ENCODE data around the gene HPSE2.
"Not testable (repeated sequence)": the region's sequence is repeated elsewhere in the genome, so short reads cannot be mapped to it uniquely, and the experiment has no call there.

Gene HPSE2

DNA sequence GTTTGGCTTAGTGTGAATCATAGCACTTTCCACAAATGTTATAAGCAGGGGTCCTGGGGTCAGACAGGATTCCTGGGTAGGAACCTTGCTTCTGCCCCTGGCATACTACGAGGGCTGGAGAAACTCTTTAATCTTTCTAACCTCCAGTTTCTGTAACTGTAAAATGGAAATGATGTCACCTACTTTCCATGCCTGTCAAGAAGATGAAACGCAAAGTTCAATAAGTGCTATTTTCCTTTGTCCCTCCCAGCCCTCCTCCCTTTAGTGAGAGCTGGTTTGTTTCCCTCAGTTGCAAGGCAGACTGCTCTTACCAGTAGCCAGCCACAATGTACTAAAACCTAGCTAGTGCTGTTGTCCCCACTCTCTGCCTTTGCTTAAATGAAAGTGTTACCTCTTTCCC is 671.8 kb downstream of the HPSE2 start:
- DNase-seq (ENCODE audit: low read depth) = no peak

DNA sequence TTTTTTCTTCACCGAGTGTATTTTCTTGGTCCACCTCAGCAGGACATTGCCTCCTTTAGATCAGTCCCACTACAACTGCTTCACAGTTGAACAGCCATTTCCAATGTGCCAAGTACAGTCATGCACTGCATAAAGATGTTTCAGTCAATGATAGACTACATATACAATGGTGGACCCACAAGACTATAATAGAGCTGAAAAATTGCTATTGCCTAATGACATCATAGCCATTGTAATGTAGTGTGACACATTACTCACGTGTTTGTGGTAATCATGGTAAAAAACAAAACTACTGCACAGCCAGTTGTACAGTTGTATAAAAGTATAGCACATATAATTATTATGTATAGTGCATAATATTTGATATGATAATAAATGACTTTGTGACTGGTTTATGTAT is 675.1 kb downstream of the HPSE2 start:
- no peak for DNase-seq (ENCODE audit: low read depth)

DNA sequence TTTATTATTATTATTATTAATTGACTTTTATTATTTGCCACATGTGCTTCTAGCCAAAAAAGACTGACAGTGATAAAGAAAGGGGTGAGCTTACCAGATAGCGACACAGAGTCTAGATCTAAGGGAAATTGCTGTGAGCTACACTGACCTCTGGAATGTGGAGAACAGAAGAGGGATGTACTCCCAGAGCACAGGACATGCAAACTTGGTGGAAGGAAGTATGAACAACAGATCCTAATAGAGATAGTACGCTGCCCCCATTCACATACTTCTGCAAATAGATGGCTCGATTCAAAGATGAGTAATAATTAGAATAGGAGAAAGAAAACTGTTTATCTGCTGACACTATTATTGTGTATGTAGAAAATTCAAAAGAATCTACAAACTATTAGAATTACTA is 679.6 kb downstream of the HPSE2 start:
- DNase-seq (ENCODE audit: low read depth) = no peak

DNA sequence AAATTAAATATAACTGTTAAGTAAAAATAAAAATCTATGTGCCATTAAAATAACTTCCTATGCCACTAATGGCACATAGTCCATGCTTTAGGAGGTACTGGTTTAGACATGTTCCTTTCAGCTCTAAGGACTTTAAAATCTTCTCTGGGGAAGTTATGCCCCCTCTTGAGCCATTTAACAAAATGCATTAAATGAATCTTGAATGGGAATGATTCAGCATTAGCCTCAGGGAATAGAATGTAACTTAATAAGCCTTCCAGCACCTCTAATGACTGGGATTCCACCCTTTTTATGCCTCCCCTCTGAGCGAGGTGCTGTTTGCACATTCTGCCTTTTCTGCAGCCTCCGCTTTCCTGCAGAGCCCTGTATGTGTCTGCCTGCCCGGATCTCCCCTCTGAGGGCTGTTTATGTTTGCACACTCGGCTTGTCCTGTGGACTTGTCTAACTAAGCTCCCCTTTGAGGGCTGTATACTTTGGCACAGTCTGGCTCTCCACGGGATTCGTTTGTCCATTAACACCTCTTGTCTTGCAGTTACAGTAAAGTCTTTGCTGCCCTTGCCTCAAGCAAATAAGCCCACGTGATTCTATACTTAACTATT is 680.5 kb downstream of the HPSE2 start:
- DNase-seq (ENCODE audit: low read depth) = no peak

DNA sequence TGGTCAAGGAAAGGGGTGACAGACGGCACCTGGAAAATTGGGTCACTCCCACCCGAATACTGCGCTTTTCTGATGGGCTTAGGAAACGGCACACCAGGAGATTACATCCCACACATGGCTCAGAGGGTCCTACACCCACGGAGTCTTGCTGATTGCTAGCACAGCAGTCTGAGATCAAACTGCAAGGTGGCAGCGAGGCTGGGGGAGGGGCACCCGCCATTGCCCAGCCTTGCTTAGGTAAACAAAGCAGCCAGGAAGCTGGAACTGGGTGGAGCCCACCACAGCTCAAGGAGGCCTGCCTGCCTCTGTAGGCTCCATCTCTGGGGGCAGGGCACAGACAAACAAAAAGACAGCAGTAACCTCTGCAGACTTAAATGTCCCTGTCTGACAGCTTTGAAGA is 694.1 kb downstream of the HPSE2 start:
- DNase-seq (ENCODE audit: low read depth) = not testable (repeated sequence)

DNA sequence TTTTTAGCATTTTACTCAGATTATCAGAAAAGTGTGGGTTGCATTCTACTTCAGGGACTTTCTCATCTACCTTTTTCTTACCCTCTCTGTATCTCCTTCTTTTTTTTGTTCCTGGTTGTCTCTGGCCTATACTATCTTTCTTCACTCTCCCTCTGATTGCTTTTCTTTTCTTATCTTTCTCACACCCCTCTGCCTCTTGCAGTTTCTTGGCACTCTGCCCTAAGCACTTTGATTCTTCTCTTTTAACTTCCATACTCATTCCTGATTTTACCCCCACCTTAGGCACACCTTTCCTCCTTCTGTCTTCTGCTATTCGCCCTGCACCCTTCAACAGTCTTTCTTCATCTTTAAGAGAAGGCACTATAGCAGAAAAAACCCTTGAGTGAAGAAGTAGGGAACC is 696.1 kb downstream of the HPSE2 start:
- DNase-seq (ENCODE audit: low read depth) = no peak

DNA sequence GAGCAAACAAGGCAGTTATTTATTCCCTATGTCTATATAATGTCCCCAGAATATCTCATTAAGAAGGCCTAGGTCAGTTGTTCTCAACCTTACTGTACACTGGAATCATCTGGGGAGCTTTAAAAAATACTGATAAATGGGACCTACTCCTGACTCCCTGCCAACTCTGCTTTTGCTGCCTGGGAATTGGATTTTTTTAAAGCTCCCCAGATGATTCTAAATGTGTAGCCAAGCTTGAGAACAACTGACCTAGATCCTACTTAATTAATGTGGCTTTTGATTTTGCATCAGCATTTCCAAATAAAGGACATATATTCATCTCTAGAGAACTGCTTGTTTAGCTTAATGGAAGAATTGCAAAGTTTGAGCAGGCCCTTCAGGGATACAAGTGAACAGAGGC is 697.2 kb downstream of the HPSE2 start:
- DNase-seq (ENCODE audit: low read depth) = no peak

DNA sequence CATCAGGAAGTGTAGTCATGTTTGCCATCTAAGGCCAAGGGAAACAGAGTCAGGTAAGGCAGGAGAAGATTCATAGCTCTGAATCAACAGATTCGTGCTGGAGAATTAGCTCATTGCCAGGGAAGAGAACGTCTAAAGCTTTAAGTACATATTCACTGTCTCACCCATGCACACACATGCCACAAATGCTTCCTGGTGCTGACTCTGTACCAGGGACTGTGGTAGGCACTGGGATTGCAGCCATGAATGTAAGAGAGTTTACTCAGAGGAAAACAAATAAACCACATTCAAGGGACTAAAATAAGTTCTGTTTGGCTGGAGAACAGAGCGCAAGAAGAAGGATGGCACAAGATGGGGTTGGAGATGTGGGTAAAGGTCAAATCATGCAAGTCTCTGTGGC is 699.1 kb downstream of the HPSE2 start:
- no peak for DNase-seq (ENCODE audit: low read depth)

DNA sequence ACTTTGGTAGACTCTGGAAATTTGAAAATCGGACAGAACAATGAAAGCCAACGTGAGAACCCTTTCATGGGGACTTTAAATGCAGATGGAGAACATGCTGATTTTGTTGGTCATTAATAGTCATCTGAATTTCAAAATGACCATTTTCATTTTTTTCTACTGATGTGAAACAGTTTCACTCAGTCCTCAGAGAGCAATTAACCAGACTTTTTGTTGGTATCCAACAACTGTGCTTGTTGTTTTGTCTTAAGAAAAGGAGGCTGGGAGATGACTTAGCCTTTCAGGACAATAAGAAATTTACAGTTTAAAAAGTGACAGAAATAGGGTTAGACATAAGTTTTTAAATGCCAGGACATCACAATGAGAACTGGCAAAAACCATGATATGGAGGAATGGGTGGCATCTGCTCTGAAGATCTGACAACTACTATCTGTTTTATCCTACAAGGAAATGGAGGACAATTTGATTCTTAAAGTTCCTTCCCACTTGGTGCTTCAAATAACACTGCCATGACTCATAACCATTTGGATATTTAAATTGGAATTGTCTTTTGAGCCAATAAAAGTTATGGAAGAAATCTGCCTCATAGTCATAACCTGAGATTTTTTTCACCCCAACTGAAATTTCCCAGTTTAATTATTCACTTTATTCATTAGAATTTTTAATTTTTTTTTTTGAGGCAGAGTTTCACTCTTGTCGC is 701.8 kb downstream of the HPSE2 start:
- DNase-seq (ENCODE audit: low read depth) = no peak

DNA sequence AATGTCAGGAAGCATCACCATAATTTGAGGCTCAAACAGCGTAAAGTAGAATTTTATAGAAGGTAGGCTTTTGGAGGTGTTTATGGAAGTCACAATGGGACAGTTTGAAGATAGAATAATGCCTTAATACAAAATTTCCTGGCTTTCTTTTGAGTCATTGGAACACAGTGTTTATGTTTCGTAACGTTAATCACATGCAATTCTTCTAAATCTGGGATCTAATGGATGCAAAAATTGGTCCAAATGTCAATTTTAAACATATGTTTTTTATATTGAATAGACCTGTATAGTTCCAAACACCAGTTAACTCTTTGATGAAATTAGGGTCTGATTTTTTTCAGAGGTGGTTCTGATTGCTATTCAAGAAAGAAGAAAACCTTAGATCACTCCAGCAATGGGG is 702.4 kb downstream of the HPSE2 start:
- DNase-seq (ENCODE audit: low read depth) = no peak

DNA sequence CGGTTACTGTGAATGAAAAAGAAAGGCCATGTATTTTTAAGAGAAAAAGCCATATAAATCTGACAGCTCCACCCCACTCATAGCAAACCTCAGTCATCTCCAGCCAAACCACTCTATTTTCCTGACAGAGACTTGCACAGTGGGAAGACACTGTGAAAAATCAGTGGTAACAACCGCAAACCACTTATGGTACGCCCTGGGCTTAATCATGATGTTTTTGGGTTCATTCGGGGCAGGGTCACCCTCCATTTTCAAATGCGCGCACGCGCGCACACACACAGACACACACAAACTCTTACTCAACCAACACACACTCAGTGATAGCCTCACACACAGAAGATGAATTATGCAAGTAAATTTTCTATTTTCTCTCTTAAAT is 706.9 kb downstream of the HPSE2 start:
- no peak for DNase-seq (ENCODE audit: low read depth)

DNA sequence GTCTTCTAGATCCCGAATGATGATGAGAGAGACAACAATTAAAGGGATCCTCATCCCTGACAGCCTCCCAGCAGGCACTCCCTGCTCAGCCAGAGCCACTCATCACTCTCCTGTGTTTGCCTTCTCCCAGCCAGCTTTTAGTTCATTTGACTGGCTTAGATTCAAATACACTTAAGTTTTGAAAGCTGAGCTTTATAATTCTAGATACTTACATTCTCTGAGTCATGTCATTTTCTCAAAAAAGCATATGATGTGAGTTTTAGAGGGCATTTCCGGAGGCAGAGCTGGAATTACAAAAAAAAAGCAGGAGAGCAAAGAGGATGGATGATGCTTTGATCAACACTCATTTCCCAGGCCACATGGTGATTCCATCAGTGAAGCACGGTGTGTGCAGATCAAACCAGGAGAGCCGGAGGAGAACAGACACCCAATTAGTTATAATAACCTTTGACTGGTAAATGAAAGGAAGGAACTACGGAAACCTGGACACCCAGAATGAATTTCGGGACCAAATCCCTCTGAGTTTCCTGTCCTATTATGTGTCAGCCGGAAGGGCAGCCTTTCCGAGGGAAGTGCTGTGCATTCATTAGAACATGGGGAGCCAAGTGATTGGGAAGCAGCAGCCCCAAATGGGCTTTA is 707.4 kb downstream of the HPSE2 start:
- no peak for DNase-seq (ENCODE audit: low read depth)

DNA sequence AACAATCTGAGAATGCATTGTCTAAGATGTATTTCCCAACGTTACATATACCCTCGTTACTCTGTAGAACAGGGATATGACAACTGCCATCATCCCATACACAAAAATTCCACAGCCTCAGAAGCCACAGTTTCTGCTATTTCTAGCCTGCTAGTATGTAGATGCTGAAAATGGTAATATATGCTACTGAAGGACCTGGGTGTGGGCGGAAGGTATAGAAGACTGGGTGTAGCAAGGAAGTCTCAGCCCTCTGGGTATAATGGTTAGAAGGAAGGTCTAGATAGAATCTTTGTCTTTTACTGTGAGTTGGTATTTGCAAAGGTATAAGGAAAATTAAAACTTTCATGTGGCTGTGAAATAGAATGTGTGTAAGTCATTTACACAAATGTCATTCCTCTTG is 709.7 kb downstream of the HPSE2 start:
- no peak for DNase-seq (ENCODE audit: low read depth)

DNA sequence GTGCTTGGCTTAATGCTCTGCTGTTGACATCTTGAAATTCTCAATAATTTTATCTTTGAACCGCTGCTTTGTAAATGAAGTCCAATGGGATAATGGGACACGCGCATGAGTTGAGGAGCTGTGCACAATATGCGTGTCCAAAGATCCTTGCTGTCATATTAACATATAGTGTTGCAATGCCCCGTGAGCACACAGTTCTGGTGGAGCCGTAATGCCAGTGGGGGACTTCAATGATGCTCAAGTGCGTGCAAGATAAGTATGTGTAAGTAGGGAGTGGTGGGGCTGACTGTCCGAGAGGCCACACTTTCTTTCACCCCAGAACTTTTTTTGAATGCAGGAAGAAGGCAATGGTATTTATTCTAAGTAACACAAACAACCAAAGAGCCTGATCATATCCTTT is 711.5 kb downstream of the HPSE2 start:
- DNase-seq (ENCODE audit: low read depth) = no peak

DNA sequence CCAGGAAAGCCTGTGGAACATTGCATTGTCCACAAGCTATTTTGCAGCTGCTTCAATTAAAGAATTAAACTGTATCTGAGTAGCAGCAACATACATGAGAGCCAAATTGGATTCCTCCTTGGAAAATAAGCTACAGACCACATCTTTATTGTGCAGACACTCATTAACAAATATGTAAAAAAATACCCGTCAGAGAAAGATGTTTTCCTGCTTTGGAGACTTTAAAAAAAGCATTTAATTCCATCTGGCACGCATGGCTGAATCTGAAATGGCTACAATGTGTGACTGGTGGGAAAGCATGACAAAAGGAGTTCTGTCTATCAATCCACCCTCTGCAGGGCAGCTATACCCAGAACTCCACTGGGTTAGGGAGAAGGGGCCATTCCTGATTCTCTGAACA is 715.8 kb downstream of the HPSE2 start:
- no peak for DNase-seq (ENCODE audit: low read depth)

DNA sequence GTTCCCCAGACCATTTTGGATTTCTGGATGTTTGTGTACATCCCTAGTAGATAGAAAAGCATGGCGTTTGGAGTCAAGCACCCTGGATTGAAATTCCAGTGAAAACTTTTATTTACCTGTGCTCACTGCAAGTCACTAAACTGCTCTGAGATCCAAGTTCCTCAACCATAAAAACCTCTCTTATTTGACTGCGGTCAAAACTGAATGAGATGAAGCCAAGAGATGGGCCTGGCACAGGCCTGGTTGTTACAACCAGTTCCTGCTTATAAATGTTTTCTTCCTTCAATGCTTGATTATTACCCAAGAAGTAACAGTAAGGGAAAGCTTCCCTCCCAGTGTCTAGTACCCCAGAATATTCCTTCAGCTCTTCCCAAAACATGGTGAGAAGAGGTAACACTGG is 718.0 kb downstream of the HPSE2 start:
- DNase-seq (ENCODE audit: low read depth) = no peak

DNA sequence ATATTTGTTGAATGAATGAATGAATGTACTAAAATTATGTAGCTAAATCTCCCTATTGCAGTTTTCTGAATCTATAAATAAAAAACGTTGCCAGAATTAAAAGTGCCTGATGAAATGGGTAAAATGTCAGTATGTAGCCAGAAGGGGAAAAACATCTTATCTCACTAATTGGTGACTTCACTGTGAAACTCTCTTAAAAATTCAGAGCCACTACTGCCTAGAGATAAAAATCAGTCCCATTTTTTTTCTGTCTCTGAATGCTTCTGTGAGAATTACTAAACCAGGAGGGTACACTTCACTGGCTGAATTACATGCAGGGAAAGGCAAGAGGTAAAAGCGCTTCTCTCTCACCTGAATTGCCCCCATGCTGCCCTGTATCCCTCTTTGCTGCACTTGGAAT is 719.3 kb downstream of the HPSE2 start:
- DNase-seq (ENCODE audit: low read depth) = no peak

DNA sequence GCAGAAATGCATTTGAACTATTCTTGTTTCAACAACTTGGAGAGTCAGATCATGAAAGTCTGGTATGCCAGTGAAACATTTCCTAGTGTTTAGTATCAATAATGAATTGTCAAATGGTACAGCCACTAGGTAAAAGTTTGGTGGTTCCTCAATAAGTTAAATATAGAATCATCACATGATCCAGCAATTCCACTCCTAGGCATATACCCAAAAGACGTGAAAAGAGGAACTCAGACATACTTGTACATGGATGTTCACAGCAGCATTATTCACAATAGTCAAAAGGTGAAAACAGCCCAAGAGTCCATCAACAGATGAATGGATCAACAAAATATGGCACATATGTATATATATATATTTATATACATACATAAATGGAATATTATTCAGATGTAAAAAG is 721.9 kb downstream of the HPSE2 start:
- DNase-seq (ENCODE audit: low read depth) = no peak

DNA sequence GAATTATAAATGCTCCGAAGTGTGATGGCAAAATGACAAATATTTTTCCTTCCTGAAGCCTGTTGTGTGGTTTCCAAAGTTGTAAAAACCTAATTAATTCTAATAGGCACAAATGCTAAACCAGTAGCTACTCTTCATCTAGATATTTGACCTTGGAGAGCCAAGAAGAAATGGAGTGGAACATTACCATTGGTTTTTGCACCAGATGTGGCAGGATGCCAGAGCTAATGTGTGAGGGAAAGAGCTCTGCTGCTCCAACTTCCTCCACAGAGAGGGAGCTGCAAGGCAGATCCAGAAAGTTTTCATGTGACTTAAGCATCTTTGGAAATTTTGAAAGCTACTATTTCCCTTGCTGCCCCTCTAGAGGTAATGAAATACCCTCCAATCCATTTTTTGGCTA is 723.8 kb downstream of the HPSE2 start:
- no peak for DNase-seq (ENCODE audit: low read depth)

DNA sequence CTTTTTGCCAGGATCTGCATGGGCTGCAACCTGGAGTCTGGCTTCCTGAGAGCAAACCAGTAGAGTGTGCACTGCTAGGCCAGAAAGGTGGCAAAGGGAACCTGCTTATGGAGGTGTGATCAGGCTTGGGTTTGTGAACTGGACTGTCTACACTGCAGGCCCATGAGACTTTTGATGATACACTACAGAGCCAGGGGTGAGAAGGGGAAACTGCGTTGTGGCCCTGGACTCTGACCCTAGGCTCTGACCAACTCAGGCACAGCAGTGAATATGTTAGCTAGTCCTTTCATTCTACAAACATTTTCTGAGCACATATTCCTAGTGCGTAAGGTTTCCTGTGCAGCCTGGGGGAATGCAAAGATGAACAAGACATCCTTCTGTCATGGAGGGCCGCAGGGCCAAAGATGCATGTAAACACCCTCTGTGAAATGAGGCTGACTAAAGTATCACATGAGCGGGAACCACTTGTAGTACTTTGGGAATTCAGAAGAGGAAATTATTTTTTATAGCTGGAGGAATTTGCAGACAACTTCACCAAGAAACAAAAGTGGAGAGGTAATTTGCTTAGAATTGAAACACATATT is 725.1 kb downstream of the HPSE2 start:
- no peak for DNase-seq (ENCODE audit: low read depth)

DNA sequence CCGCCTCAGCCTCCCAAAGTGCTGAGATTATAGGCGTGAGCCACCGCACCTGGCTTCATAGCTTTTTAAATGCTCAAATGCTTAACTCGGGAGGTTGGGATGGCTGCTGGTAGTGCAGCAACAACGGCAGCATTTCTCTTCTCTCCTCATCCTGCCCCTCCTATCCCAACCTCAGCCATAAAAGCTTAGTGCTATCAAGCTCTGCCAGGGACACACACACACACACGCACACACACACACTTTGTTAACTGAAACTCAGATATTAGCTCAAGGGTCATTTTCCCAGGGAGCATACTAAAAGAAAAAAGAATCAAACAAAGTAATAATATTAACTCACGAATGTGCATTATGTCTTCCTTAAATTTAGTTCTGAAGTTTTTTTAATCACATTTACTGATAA is 725.9 kb downstream of the HPSE2 start:
- no peak for DNase-seq (ENCODE audit: low read depth)

DNA sequence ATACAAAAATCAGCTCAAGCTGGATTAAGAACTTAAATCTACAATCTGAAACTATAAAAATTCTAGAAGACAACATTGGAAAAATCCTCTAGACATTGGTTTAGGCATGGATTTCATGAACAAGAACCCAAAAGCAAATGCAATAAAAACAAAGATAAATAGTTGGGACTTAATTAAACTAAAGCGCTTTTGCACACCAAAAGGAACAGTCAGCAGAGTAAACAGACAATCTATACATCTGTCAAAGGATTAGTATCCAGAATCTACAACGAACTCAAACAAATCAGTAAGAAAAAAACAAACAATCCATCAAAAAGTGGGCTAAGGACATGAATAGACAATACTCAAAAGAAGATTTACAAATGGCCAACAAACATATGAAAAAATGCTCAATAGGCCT is 733.1 kb downstream of the HPSE2 start:
- DNase-seq (ENCODE audit: low read depth) = not testable (repeated sequence)

DNA sequence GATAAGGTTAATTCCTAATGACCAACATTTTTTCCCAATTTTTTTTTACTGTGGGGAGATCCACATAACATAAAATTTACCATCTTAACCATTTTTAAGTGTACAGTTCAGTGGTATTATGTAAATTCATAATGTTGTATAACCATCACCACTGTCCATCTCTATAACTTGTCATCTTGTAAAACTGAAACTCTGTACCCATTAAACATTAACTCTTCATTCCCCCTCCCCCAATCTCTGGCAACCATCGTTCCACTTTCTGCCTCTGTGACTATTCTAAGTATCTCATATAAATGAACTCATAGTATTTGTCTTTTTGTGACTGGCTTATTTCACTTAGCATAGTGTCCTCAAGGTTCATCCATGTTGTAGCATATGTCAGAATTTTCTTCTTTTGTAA is 742.9 kb downstream of the HPSE2 start:
- DNase-seq (ENCODE audit: low read depth) = no peak

Data from stimulated activated CD8-positive, alpha-beta memory T cell treated with anti-CD3 and anti-CD28 coated beads, Interleukin-12 subunit alpha, Interleukin-12 subunit beta, amount 100 ng/mL, for 4 hours (primary cell).